D721Med (cell line): ENCODE data around the gene CIAO3.

Experiments used
- DNase-seq: peaks from one replicate; pipeline ENCODE4 v3.0.0; 2011; ENCODE audit warnings: low spot score; ENCODE audit not compliant: insufficient read length
- FAIRE-seq: peaks from 2 replicates; lab custom pipeline; 2011; peaks lifted over from hg19 to GRCh38; lab: Jason Lieb, UNC
- CTCF ChIP-seq: IDR thresholded peaks from 2 replicates; pipeline ENCODE4 v1.5.1; 2012; ENCODE audit warnings: mild to moderate bottlenecking, control low read depth; ENCODE audit not compliant: insufficient read depth; ENCODE audit errors: missing control alignments

CIAO3 gene

GRCh38 chr16:710500-711075 is 30.2 kb downstream of the CIAO3 start:
- DNase-seq (no peak), FAIRE-seq (no peak)
- no peak for TF ChIP-seq CTCF

DNA sequence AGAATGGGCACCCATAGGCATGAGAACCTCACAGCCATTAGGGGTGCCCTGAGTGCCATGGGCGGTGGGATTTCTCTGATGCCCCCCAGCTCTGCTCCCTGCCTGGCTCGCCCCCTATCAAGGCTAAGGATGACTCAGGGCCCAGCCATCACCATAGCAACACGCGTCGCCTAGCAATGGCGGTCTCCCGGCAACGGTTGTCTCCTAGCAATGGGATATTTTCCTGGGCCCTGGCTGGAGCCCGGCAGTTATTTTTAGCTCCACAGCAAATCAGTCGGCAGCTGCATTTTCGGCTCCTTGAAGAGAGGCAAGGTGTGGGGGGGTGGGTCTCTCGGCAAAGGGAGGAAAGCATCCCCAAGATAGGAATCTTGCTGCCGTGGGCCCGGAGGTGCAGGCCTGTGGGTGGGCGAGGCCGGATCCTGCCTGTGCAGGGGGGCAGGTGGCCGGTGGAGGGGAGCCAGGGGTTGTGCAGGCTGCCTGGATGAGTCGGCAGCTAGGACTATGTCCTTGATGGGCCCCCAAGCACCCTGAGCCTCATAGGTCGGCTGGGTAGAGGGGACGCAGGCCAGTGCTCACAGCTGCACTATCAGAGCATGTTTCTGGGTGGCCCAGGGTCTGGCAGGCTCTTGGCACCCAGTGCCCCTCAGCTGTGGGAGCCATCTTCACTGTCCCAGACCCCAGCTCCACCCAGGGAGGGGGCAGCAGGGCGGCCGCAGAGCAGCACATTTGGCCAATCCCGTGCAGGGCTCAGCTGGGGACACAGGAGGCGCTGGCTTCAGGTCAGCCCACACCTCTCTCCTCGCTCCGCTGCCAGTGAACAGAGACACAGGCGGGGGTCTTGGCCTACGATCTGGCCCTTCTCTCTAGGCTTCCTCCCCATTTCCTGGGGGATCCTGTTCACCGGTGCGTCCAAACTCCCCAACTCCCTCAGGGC is 31.0 kb downstream of the CIAO3 start:
- TF ChIP-seq CTCF = no peak
- DNase-seq (peak; percentile 96), FAIRE-seq (no peak)

GRCh38 chr16:708959-709358 is 31.8 kb downstream of the CIAO3 start:
- no peak for TF ChIP-seq CTCF
- FAIRE-seq = no peak
- no peak for DNase-seq

GRCh38 chr16:708019-708418 is 32.8 kb downstream of the CIAO3 start:
- no peak for DNase-seq
- TF ChIP-seq CTCF = no peak
- no peak for FAIRE-seq

DNA sequence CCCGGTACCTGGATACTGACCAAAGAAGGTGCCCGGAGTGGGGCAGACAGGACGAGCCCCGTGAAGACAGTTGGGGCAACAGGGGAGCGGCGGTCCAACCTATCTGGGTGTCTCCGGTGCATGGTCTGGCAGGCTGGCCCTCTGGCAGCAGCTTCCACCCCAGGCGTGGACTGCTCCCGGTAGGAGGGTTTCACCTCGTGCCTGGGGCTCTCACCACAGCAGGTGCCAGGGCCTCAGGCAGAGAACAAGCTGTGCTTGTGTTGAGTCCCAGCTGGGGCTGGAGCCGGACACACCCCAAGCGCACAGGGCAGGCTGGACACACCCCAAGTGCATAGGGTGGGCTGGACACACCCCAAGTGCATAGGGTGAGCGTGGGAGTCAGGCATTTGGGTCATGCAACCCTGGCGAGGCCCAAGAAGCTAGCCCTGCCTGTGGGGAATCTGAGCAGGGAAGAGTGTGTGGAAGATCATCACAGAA is 33.7 kb downstream of the CIAO3 start:
- no peak for FAIRE-seq
- no peak for TF ChIP-seq CTCF
- DNase-seq = no peak

- FAIRE-seq (no peak), DNase-seq (no peak)
- TF ChIP-seq CTCF = no peak
Measured at GRCh38 chr16:706189-707061, 34.4 kb downstream of the CIAO3 start.
